GM13976 (cell line): Measurements from ENCODE around the gene GPX3.

Experiments
- DNase-seq: peaks from one replicate; pipeline ENCODE4 v3.0.0; 2012; ENCODE audit warnings: low spot score
- CTCF ChIP-seq: IDR thresholded peaks from 2 replicates; pipeline ENCODE4 v1.5.1; 2012; ENCODE audit warnings: borderline replicate concordance, mild to moderate bottlenecking; ENCODE audit not compliant: insufficient read depth; ENCODE audit errors: extremely low read depth, missing control alignments, control extremely low read depth
- in situ Hi-C: fragments of 300-500 bp; cut with MboI; formaldehyde crosslinking; loops from one replicate; pipeline ENCODE4 v1.12.0; 2022; ENCODE audit warnings: low sequenced_read_pairs, mixed read lengths, inconsistent platforms; ENCODE audit not compliant: unreplicated experiment

Gene GPX3

GRCh38 chr5:150993826-150994412 is 26.5 kb upstream of the GPX3 start:
- no peak for TF ChIP-seq CTCF
- DNase-seq: no peak
- in situ Hi-C loops: no loop called here

- TF ChIP-seq CTCF: no peak
- in situ Hi-C loops: no loop called here
- DNase-seq: no peak
These were observed 20.5 kb upstream of the GPX3 start for GRCh38 chr5:150999704-151000442.

- TF ChIP-seq CTCF: no peak
- no peak for DNase-seq
- in situ Hi-C loops: no loop called here
These were observed 19.0 kb upstream of the GPX3 start for GRCh38 chr5:151001436-151001835.

GRCh38 chr5:151002250-151002649 is 18.1 kb upstream of the GPX3 start:
- in situ Hi-C loops: no loop called here
- DNase-seq: no peak
- TF ChIP-seq CTCF: no peak

- in situ Hi-C loops: no loop called here
- TF ChIP-seq CTCF: no peak
- DNase-seq: no peak
These were observed 17.5 kb upstream of the GPX3 start for GRCh38 chr5:151002681-151003502.

- in situ Hi-C loops: no loop called here
- no peak for TF ChIP-seq CTCF
These were observed 16.9 kb upstream of the GPX3 start for GRCh38 chr5:151003503-151003860.

More at GRCh38 chr5:151003503-151003860, 16.9 kb upstream of the GPX3 start:
- DNase-seq: no peak
